Peyer's patch (tissue), 4 donors: ENCODE measurements around the gene DNASE2B. TPM values are rescaled to one million over a fixed set of nuclear protein-coding genes. Genes with fewer than 3 reads are reported as not detected.

Source experiments
- DNase-seq, 3 donors: peaks; one replicate each; pipeline ENCODE4 v3.0.0-alpha.2; 2017 to 2019
- H3K27ac ChIP-seq, 4 donors: fragments of 200-600 bp; sonication (generic); one replicate each; pipeline ENCODE4 v1.5.1; 2016 to 2019
- H3K27me3 ChIP-seq, 2 donors: fragments of 200-600 bp; sonication (generic); one replicate each; pipeline ENCODE4 v1.5.1; 2019
- H3K36me3 ChIP-seq, 3 donors: fragments of 200-600 bp; sonication (generic); one replicate each; pipeline ENCODE4 v1.5.1; 2016 to 2019
- H3K4me1 ChIP-seq, 4 donors: fragments of 200-600 bp; sonication (generic); one replicate each; pipeline ENCODE4 v1.5.1; 2016 to 2019
- H3K4me3 ChIP-seq, 4 donors: fragments of 200-600 bp; sonication (generic); 1 replicate in 3 of 4; 2 replicates in 1 of 4; pipeline ENCODE4 v1.5.1; 2016 to 2019; ENCODE audit warnings: mild to moderate bottlenecking in 1 of 4
- H3K9me3 ChIP-seq, 4 donors: fragments of 200-600 bp; sonication (generic); one replicate each; pipeline ENCODE4 v1.5.1; 2016 to 2019; ENCODE audit warnings: mild to moderate bottlenecking in 1 of 4
- CTCF ChIP-seq, 6 experiments: fragments of 450-650 bp in 4 of 6; fragments of 200-600 bp in 2 of 6; sonication (generic) in 1 of 6; IDR thresholded peaks; one replicate each; pipeline ENCODE4 v1.5.1; 2017 to 2019; ENCODE audit warnings: antibody characterized with exemption in 6 of 6, mild to moderate bottlenecking in 3 of 6, moderate library complexity in 1 of 6
- POLR2A ChIP-seq, 2 donors: fragments of 450-650 bp; IDR thresholded peaks; one replicate each; pipeline ENCODE4 v1.5.1; 2017; ENCODE audit warnings: antibody characterized with exemption in 2 of 2, mild to moderate bottlenecking in 2 of 2, moderate library complexity in 2 of 2
- total RNA-seq, 4 donors: library from RNA; depleted of rRNA; stranded (reverse); fragments of >200 nt; gene quantifications; one replicate each; pipeline ENCODE4 v1.1.0, GENCODE V29; 2016

The DNASE2B gene
- total RNA-seq, 4 donors from 2014 or later, result not detected

DNA sequence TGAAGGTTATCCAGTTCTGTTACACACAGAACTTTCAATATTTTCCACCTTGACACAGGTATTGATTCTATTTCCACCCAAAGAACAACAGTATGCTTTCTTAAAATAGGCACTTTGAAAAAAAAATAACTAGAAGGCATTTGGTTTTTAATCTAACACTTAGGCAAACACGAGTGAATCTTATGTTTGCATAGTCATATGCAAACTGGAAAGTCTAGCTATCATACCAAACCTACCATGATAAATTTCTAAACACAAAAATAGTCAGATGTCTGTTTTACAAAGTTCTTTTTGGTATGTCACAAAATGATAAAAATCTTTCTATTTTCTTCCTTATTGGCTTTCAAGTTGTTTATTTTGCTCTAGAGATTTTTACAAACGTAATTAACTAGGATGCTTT, 11.6 kb downstream of the DNASE2B start:
- no peak overlapping the region for H3K27ac ChIP-seq
- DNase-seq, result no peak
- no peaks in the 10 kb centered on the region for H3K9me3 ChIP-seq
- H3K4me3 ChIP-seq, result no peak overlapping the region
- H3K4me1 ChIP-seq, result peaks cover 0 to 25% (median 0%) of the 10 kb centered on the region in 4 donors
- no peaks in the 10 kb centered on the region for H3K27me3 ChIP-seq
- TF ChIP-seq POLR2A (IDR thresholded peaks at IDR 0.05), result no peak
- TF ChIP-seq CTCF (IDR thresholded peaks at IDR 0.05), result no peak
- no peaks in the 10 kb centered on the region for H3K36me3 ChIP-seq

- Histone ChIP-seq H3K36me3 (no peaks in the 10 kb centered on the region), H3K27ac (peak overlapping the region in 2 of 4 donors; percentile 4 to 7), H3K4me3 (no peak overlapping the region), H3K27me3 (no peaks in the 10 kb centered on the region), H3K9me3 (no peaks in the 10 kb centered on the region), H3K4me1 (peaks cover 0 to 25% (median 0%) of the 10 kb centered on the region in 4 donors)
- DNase-seq, result peak in 1 of 3 donors; percentile 46
- TF ChIP-seq CTCF (IDR thresholded peaks at IDR 0.05), result no peak
- no peak for TF ChIP-seq POLR2A (IDR thresholded peaks at IDR 0.05)
Measured at GRCh38 chr1:84410328-84411095, 12.2 kb downstream of the DNASE2B start.

GRCh38 chr1:84412316-84412942, 14.1 kb downstream of the DNASE2B start:
- no peak overlapping the region for H3K27ac ChIP-seq
- no peaks in the 10 kb centered on the region for H3K9me3 ChIP-seq
- no peak overlapping the region for H3K4me3 ChIP-seq
- H3K36me3 ChIP-seq, result no peaks in the 10 kb centered on the region
- no peak for TF ChIP-seq CTCF (IDR thresholded peaks at IDR 0.05)
- no peak for TF ChIP-seq POLR2A (IDR thresholded peaks at IDR 0.05)
- no peak for DNase-seq
- peaks cover 0 to 25% (median 0%) of the 10 kb centered on the region in 4 donors for H3K4me1 ChIP-seq
- H3K27me3 ChIP-seq, result no peaks in the 10 kb centered on the region

DNA sequence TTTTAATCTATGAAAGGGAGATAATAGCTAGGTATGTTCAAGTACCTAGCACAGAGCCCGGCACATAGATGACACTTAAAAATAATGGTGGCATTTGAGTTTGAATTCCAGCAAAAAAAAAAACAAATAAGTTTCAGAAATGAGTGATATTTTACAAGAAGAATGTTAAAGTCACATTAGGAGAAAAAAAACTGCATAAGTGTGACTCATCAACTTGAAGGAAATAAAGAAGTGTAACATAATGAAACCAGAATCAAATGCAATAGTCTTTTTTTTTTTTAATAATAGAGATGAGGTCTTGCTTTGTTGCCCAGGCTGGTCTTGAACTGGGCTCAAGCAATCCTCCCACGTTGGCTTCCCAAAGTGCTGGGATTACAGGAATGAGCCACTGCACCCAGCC, 17.1 kb downstream of the DNASE2B start:
- H3K36me3 ChIP-seq, result no peaks in the 10 kb centered on the region
- no peaks in the 10 kb centered on the region for H3K9me3 ChIP-seq
- H3K27me3 ChIP-seq, result no peaks in the 10 kb centered on the region
- no peak overlapping the region for H3K27ac ChIP-seq
- H3K4me1 ChIP-seq, result peaks cover 0 to 7% (median 0%) of the 10 kb centered on the region in 4 donors
- DNase-seq, result no peak
- TF ChIP-seq CTCF (IDR thresholded peaks at IDR 0.05), result no peak
- TF ChIP-seq POLR2A (IDR thresholded peaks at IDR 0.05), result no peak
- no peak overlapping the region for H3K4me3 ChIP-seq

- no peak for DNase-seq
- no peaks in the 10 kb centered on the region for H3K36me3 ChIP-seq
- no peaks in the 10 kb centered on the region for H3K4me1 ChIP-seq
- no peak overlapping the region for H3K27ac ChIP-seq
- no peaks in the 10 kb centered on the region for H3K9me3 ChIP-seq
- no peaks in the 10 kb centered on the region for H3K27me3 ChIP-seq
- H3K4me3 ChIP-seq, result no peak overlapping the region
- TF ChIP-seq CTCF (IDR thresholded peaks at IDR 0.05) (no peak), POLR2A (IDR thresholded peaks at IDR 0.05) (no peak)
Measured at GRCh38 chr1:84422909-84423308, 24.6 kb downstream of the DNASE2B start.
